SK-N-MC (cell line): ENCODE measurements around the gene CEP72.

ENCODE experiments used
- EZH2 ChIP-seq: fragments of 200-600 bp; sonication (generic); IDR thresholded peaks from one replicate; pipeline ENCODE4 v1.6.1; 2017; ENCODE audit warnings: antibody characterized with exemption
- POLR2AphosphoS5 ChIP-seq: IDR thresholded peaks from 2 replicates; pipeline ENCODE4 v1.6.1; 2012; ENCODE audit warnings: mild to moderate bottlenecking, low read depth, low read length, borderline replicate concordance

DNA sequence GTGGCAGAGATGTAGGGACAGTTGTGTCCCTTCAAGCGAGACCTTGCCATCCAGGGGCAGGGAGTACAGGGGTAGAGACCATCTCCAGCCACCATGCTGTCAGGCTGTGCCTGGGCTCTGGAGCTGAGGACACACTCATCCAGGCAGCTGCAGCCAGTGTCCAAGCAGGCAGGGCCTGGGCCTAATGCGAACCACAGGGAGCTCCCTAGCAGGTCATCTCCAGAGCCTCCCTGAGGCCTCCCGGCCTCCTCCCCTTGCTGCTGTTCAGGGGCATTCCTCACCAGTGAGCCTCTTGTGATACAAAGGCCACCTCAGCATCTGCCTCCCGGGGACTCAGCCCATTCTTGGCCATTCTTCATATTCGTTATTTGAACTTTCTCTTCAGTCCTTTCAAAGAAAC lies 46.0 kb downstream of the CEP72 start:
- TF ChIP-seq EZH2 (no peak), POLR2AphosphoS5 (no peak)
